HepG2 (cell line): ENCODE results near the gene ANKDD1A. TPM values are rescaled to one million over a fixed set of nuclear protein-coding genes. Genes with fewer than 3 reads are reported as not detected.

Source experiments
- ATAC-seq: fragments of 200-7000 bp; cut with Tn5 transposase; 3 replicates; pipeline ENCODE4 v1.9.1; 2020; ENCODE audit warnings: mild to moderate bottlenecking, moderate library complexity
- BruUV-seq: library from RNA; stranded (reverse); fragments of 400-500 nt; replicated peaks from 2 replicates; lab custom pipeline; 2021; lab: Mats Ljungman, UMichigan
- CTCF ChIA-PET: fragments of 300-600 bp; formaldehyde crosslinking; extraction: SDS; loops from one replicate; lab custom pipeline; 2021; ENCODE audit warnings: low total read pairs, inconsistent platforms, low intra/inter-chr PET ratio; lab: Yijun Ruan, JAX
- POLR2A ChIA-PET: fragments of 350-600 bp; sonication (Branson Sonifier 250); formaldehyde crosslinking; loops from one replicate; lab custom pipeline; 2020; ENCODE audit warnings: antibody characterized with exemption, inconsistent platforms; lab: Yijun Ruan, JAX
- DNase-seq: peaks from one replicate; pipeline ENCODE4 v3.0.0-alpha.2; 2015; ENCODE audit warnings: low spot score
- FAIRE-seq: peaks from 3 replicates; lab custom pipeline; 2011; peaks lifted over from hg19 to GRCh38; lab: Jason Lieb, UNC
- H2AFZ ChIP-seq: one replicate; pipeline ENCODE4 v1.6.1; 2011; ENCODE audit warnings: low read length, inconsistent platforms
- H3K27ac ChIP-seq: fragments of 300-600 bp; 3 replicates; pipeline ENCODE4 v1.8.0; 2011; ENCODE audit warnings: mixed run types, mild to moderate bottlenecking, mixed read lengths, low read length, inconsistent platforms; ENCODE audit not compliant: insufficient read depth; ENCODE audit errors: extremely low read length
- H3K27me3 ChIP-seq, 2 experiments: fragments of 200-600 bp in 1 of 2; 2 replicates in 1 of 2; 3 replicates in 1 of 2; pipeline versions ENCODE4 v1.6.0 to v1.8.0; 2011; ENCODE audit warnings: low read length in 2 of 2, mild to moderate bottlenecking in 2 of 2, moderate library complexity in 2 of 2, inconsistent platforms in 1 of 2; ENCODE audit not compliant: insufficient read depth in 2 of 2, control insufficient read depth in 1 of 2
- H3K36me3 ChIP-seq, 2 experiments: fragments of 200-600 bp in 1 of 2; replicated peaks in 1 of 2; 2 replicates in 1 of 2; 3 replicates in 1 of 2; pipeline versions ENCODE4 v1.5.1 to v1.8.0; 2011; ENCODE audit warnings: low read length in 2 of 2, inconsistent platforms in 1 of 2; ENCODE audit not compliant: insufficient read depth in 2 of 2, control insufficient read depth in 1 of 2
- H3K4me1 ChIP-seq: 2 replicates; pipeline ENCODE4 v1.5.1; 2012; ENCODE audit warnings: low read length, inconsistent platforms; ENCODE audit not compliant: insufficient read depth
- H3K4me2 ChIP-seq: 2 replicates; pipeline ENCODE4 v1.6.0; 2011; ENCODE audit warnings: low read depth, low read length, inconsistent platforms
- H3K4me3 ChIP-seq, 3 experiments: fragments of 200-600 bp in 1 of 3; sonication (generic), shearing (Covaris generic) in 1 of 3; replicated peaks in 1 of 3; 2 replicates each; pipeline ENCODE4 v1.5.1; 2011 to 2016; ENCODE audit warnings: low read length in 3 of 3, inconsistent platforms in 2 of 3, low read depth in 2 of 3, mild to moderate bottlenecking in 2 of 3, control low read depth in 1 of 3, mixed read lengths in 1 of 3; ENCODE audit not compliant: insufficient read depth in 1 of 3
- H3K79me2 ChIP-seq: one replicate; pipeline ENCODE4 v1.6.1; 2011; ENCODE audit warnings: low read length, inconsistent platforms; ENCODE audit not compliant: insufficient read depth
- H3K9ac ChIP-seq: 2 replicates; pipeline ENCODE4 v1.6.0; 2011; ENCODE audit warnings: mild to moderate bottlenecking, low read depth, low read length, inconsistent platforms; ENCODE audit not compliant: insufficient read depth
- H3K9me3 ChIP-seq: 2 replicates; pipeline ENCODE4 v1.5.1; 2012; ENCODE audit warnings: mild to moderate bottlenecking, low read length
- H4K20me1 ChIP-seq: 2 replicates; pipeline ENCODE4 v1.6.0; 2011; ENCODE audit warnings: inconsistent platforms, mild to moderate bottlenecking, low read length, moderate library complexity; ENCODE audit not compliant: insufficient read depth
- KDM5B ChIP-seq: sonication (generic); formaldehyde crosslinking; IDR thresholded peaks from 2 replicates; pipeline ENCODE4 v1.4.0; 2020; ENCODE audit warnings: missing genetic modification reagents, mild to moderate bottlenecking, borderline replicate concordance
- ZBTB43 ChIP-seq: sonication (generic); formaldehyde crosslinking; conservative IDR thresholded peaks from 2 replicates; pipeline ENCODE4 v1.4.0; 2020; ENCODE audit warnings: missing genetic modification reagents
- ZNF687 ChIP-seq: sonication (generic); formaldehyde crosslinking; IDR thresholded peaks from 2 replicates; pipeline ENCODE4 v1.5.1; 2020; ENCODE audit warnings: mild to moderate bottlenecking, missing genetic modification reagents, moderate library complexity
- WGBS: methylation state at CpG from one replicate; pipeline ENCODE4 v1.1.6; 2017; ENCODE audit warnings: low lambda C conversion rate; 5-methylcytosine and 5-hydroxymethylcytosine counted together
- in situ Hi-C: cut with HindIII; loops from 2 replicates; pipeline ENCODE4 v1.10.0; 2017; ENCODE audit warnings: low pct_unique_long_range_greater_than_20kb; ENCODE audit not compliant: extremely low pct_ligation_motif_present
- intact Hi-C: fragments of 100-400 bp; cut with micrococcal nuclease; formaldehyde crosslinking; loops from one replicate; pipeline ENCODE4 v1.10.0; 2022; ENCODE audit not compliant: unreplicated experiment
- polyA plus RNA-seq, 8 experiments: library from polyadenylated mRNA; depleted of rRNA in 3 of 8; stranded (reverse) in 7 of 8; unstranded in 1 of 8; fragments of >200 nt; fragmentation: Illumina TruSeq in 4 of 8; extraction: Trizol in 4 of 8; gene quantifications; 2 replicates each; pipeline versions ENCODE4 v1.2.1 to v1.2.3, GENCODE V29; 2011 to 2016; ENCODE audit warnings: low read depth in 4 of 8, missing spikeins in 1 of 8, mixed read lengths in 1 of 8; ENCODE audit not compliant: insufficient read depth in 1 of 8
- total RNA-seq, 5 experiments: library from RNA; depleted of rRNA; stranded (reverse); fragments of >200 nt; fragmentation: Illumina TruSeq; extraction: Trizol; gene quantifications; 2 replicates each; pipeline ENCODE4 v1.2.3, GENCODE V29; 2016; ENCODE audit warnings: low read depth in 1 of 5

ANKDD1A gene
- total and polyA plus RNA-seq, 2 of the 13 experiments (the other 11 are each of a cell fraction or from before 2014, with no cell fraction given), result 0.11 to 0.48 TPM

- Histone ChIP-seq H4K20me1 (no peaks in the 10 kb centered on the region), H3K4me3 (peak overlapping the region in 1 of 3 experiments; percentile 25; a peak in 1 of 6 replicates), H3K27me3 (peaks cover 0 to 13% of the 10 kb centered on the region in 2 experiments; a peak in 3 of 5 replicates), H2AFZ (no peak overlapping the region), H3K4me1 (peaks cover 53% of the 10 kb centered on the region), H3K4me2 (peak overlapping the region; percentile 98), H3K9ac (no peak overlapping the region), H3K27ac (no peak overlapping the region), H3K79me2 (no peaks in the 10 kb centered on the region), H3K36me3 (no peaks in the 10 kb centered on the region), H3K9me3 (peaks cover 13% of the 10 kb centered on the region)
- ChIA-PET POLR2A (interaction anchor here (0.8 kb wide), 1 partner anchor 72 kb away, joined by 3 read pairs; the partner anchor contains the start of gene PIF1), CTCF (no interaction called here)
- in situ Hi-C loops (no loop called here), intact Hi-C loops (no loop called here)
- no TSS peak for BruUV-seq
- FAIRE-seq (no peak), DNase-seq (no peak), ATAC-seq (peak; percentile 13; the same call in 2 of the 3 replicates)
- TF ChIP-seq KDM5B (CRISPR knock-in tag), result 0 out of 2 replicates have a peak, but pooled peaks have one; percentile 26
- TF ChIP-seq ZBTB43 (CRISPR knock-in tag), result no peak
- TF ChIP-seq ZNF687, result peak; percentile 15
- 57% methylated on average over 1 of the region's 6 CpGs for WGBS
Measured at GRCh38 chr15:64897345-64897985, 14.2 kb upstream of the ANKDD1A start.
